GM18498 (cell line): Measurements from ENCODE around the gene ZBTB44.
"Not testable (repeated sequence)": the region's sequence is repeated elsewhere in the genome, so short reads cannot be mapped to it uniquely, and the experiment has no call there.

Experiments used
- ATAC-seq: cut with Tn5 transposase; IDR thresholded peaks from one replicate; pipeline ENCODE4 v1.9.1; 2021; ENCODE audit warnings: mild to moderate bottlenecking, moderate library complexity; ENCODE audit not compliant: unreplicated experiment

Gene ZBTB44

GRCh38 chr11:130251763-130252162 is 63.0 kb downstream of the ZBTB44 start:
- not testable (repeated sequence) for ATAC-seq

GRCh38 chr11:130249929-130250328 is 64.8 kb downstream of the ZBTB44 start:
- not testable (repeated sequence) for ATAC-seq

- ATAC-seq, result no peak
These were observed 65.3 kb downstream of the ZBTB44 start for GRCh38 chr11:130249371-130249770.

- ATAC-seq, result no peak
These were observed 67.4 kb downstream of the ZBTB44 start for GRCh38 chr11:130247319-130247718.

GRCh38 chr11:130246738-130247137 is 68.0 kb downstream of the ZBTB44 start:
- ATAC-seq, result no peak

GRCh38 chr11:130246270-130246669 is 68.4 kb downstream of the ZBTB44 start:
- ATAC-seq, result no peak

GRCh38 chr11:130245375-130245774 is 69.3 kb downstream of the ZBTB44 start:
- not testable (repeated sequence) for ATAC-seq

- ATAC-seq, result no peak
These were observed 69.9 kb downstream of the ZBTB44 start for GRCh38 chr11:130244848-130245247.

GRCh38 chr11:130243816-130244215 is 70.9 kb downstream of the ZBTB44 start:
- peak; percentile 83 for ATAC-seq

- no peak for ATAC-seq
These were observed 73.0 kb downstream of the ZBTB44 start for GRCh38 chr11:130241713-130242112.

- ATAC-seq, result no peak
These were observed 77.3 kb downstream of the ZBTB44 start for GRCh38 chr11:130237282-130238006.

- no peak for ATAC-seq
These were observed 80.4 kb downstream of the ZBTB44 start for GRCh38 chr11:130234315-130234714.

- ATAC-seq, result not testable (repeated sequence)
These were observed 80.8 kb downstream of the ZBTB44 start for GRCh38 chr11:130233888-130234287.

GRCh38 chr11:130233486-130233885 is 81.2 kb downstream of the ZBTB44 start:
- not testable (repeated sequence) for ATAC-seq

- ATAC-seq, result no peak
These were observed 87.3 kb downstream of the ZBTB44 start for GRCh38 chr11:130227373-130227772.

- no peak for ATAC-seq
These were observed 91.3 kb downstream of the ZBTB44 start for GRCh38 chr11:130223291-130223971.

GRCh38 chr11:130220311-130221035 is 94.2 kb downstream of the ZBTB44 start:
- no peak for ATAC-seq

- ATAC-seq, result no peak
These were observed 95.6 kb downstream of the ZBTB44 start for GRCh38 chr11:130219148-130219547.

GRCh38 chr11:130218501-130219070 is 96.1 kb downstream of the ZBTB44 start:
- ATAC-seq, result no peak

- ATAC-seq, result no peak
These were observed 97.3 kb downstream of the ZBTB44 start for GRCh38 chr11:130217133-130218031.
